Raji (cell line): Measurements from ENCODE around the gene AGBL4.

ENCODE experiments used
- POLR2A ChIP-seq: IDR thresholded peaks from 2 replicates; pipeline ENCODE4 v1.6.1; 2011; ENCODE audit warnings: low read depth, low read length, control low read depth; ENCODE audit not compliant: insufficient read depth

The AGBL4 gene

GRCh38 chr1:48674641-48675040 lies 1349.1 kb downstream of the AGBL4 start:
- TF ChIP-seq POLR2A = no peak

GRCh38 chr1:48673332-48674105 lies 1350.2 kb downstream of the AGBL4 start:
- no peak for TF ChIP-seq POLR2A

GRCh38 chr1:48671578-48671977 lies 1352.2 kb downstream of the AGBL4 start:
- TF ChIP-seq POLR2A = no peak

- TF ChIP-seq POLR2A = no peak
Observed at GRCh38 chr1:48670234-48671020, 1353.3 kb downstream of the AGBL4 start.

- no peak for TF ChIP-seq POLR2A
Observed at GRCh38 chr1:48668339-48668738, 1355.4 kb downstream of the AGBL4 start.

- no peak for TF ChIP-seq POLR2A
Observed at GRCh38 chr1:48667782-48668181, 1356.0 kb downstream of the AGBL4 start.

GRCh38 chr1:48665708-48666407 lies 1357.9 kb downstream of the AGBL4 start:
- TF ChIP-seq POLR2A = no peak

- no peak for TF ChIP-seq POLR2A
Observed at GRCh38 chr1:48661726-48662463, 1361.9 kb downstream of the AGBL4 start.

- TF ChIP-seq POLR2A = no peak
Observed at GRCh38 chr1:48659801-48660200, 1364.0 kb downstream of the AGBL4 start.

- TF ChIP-seq POLR2A = no peak
Observed at GRCh38 chr1:48657413-48657812, 1366.3 kb downstream of the AGBL4 start.

- no peak for TF ChIP-seq POLR2A
Observed at GRCh38 chr1:48654606-48655210, 1369.0 kb downstream of the AGBL4 start.

- TF ChIP-seq POLR2A = no peak
Observed at GRCh38 chr1:48652334-48652733, 1371.4 kb downstream of the AGBL4 start.

GRCh38 chr1:48649880-48650279 lies 1373.9 kb downstream of the AGBL4 start:
- TF ChIP-seq POLR2A = no peak

GRCh38 chr1:48645883-48646282 lies 1377.9 kb downstream of the AGBL4 start:
- no peak for TF ChIP-seq POLR2A
